ENCODE data around the gene KLHL41.
"Not testable (repeated sequence)": the region's sequence is repeated elsewhere in the genome, so short reads cannot be mapped to it uniquely, and the experiment has no call there.

The KLHL41 gene

DNA sequence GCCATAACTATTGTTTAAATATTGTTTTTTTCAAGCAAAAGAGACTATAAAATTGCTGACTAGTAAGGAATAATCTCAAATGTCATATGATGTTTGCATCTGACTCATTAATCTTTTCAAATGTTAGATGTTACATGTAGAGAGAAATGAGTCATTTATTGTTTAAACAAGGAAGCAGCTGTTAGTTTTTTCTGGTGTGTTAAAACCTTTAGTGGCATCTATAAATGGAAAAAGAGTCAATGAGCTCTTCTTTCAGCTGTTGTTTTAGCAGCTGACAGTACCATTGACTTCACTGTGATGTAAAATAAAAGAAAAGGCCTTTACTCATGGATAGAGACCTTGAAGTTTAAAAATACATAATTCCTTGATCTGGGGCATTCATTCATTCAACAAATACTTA lies 1.8 kb upstream of the KLHL41 start:
- no peak for DNase-seq (ENCODE audit: low read depth in 4 of 4, low spot score in 1 of 4)

DNA sequence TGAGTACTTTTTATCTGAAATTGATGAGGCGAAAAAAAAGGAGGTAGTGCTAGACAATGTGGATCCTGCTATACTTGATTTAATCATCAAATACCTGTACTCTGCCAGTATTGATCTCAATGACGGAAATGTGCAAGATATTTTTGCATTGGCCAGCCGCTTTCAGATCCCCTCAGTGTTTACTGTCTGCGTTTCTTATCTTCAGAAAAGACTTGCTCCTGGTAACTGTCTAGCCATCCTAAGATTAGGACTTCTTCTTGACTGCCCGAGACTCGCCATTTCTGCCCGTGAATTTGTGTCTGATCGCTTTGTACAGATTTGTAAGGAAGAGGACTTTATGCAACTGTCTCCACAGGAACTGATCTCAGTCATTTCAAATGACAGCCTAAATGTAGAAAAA lies 453 bp downstream of the KLHL41 start:
- DNase-seq (ENCODE audit: low read depth in 4 of 4, low spot score in 1 of 4): no peak

GRCh38 chr2:169510496-169510895 lies 994 bp downstream of the KLHL41 start:
- DNase-seq (ENCODE audit: low read depth in 4 of 4, low spot score in 1 of 4): no peak

- no peak for DNase-seq (ENCODE audit: low read depth in 4 of 4, low spot score in 1 of 4)
Measured at GRCh38 chr2:169511818-169512217, 2.3 kb downstream of the KLHL41 start.

- no peak for DNase-seq (ENCODE audit: low read depth in 4 of 4, low spot score in 1 of 4)
Measured at GRCh38 chr2:169512525-169512924, 3.0 kb downstream of the KLHL41 start.

- DNase-seq (ENCODE audit: low read depth in 4 of 4, low spot score in 1 of 4): no peak
Measured at GRCh38 chr2:169513094-169513493, 3.6 kb downstream of the KLHL41 start.

GRCh38 chr2:169513926-169514325 lies 4.4 kb downstream of the KLHL41 start:
- no peak for DNase-seq (ENCODE audit: low read depth in 4 of 4, low spot score in 1 of 4)

DNA sequence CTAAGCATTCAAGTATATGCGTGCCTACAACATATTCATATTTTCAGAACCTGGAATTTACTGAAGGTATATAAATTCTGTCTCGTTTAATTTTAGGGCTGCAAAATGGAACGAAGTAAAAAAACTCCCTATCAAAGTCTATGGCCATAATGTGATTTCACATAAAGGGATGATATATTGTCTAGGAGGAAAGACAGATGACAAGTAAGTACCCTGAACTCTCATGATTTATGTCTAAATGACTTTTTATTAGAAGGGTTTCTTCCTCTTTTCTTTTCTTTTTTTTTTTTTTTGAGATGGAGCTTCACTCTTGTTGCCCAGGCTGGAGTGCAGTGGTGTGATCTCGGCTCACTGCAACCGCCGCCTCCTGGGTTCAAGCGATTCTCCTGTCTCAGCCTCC lies 5.3 kb downstream of the KLHL41 start:
- DNase-seq (ENCODE audit: low read depth in 4 of 4, low spot score in 1 of 4): not testable (repeated sequence)

DNA sequence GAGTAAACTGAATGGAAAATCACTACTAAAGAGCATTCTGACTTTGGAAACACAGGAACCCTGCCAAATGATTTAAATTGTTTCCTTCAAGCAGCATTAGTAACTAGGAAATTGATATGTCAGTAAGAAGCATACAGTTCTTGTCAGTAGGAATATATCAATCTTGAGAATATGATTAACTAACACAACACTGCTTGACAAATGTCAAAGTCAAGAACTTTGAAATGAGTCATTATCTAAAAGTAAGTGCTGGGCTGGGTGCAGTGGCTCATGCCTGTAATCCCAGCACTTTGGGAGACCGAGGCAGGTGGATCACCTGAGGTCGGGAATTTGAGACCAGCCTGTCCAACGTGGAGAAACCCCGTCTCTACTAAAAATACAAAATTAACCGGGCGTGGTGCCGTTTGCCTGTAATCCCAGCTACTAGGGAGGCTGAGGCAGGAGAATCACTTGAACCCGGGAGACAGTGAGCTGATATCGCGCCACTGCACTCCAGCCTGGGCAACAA lies 7.0 kb downstream of the KLHL41 start:
- DNase-seq (ENCODE audit: low read depth in 4 of 4, low spot score in 1 of 4): not testable (repeated sequence)

DNA sequence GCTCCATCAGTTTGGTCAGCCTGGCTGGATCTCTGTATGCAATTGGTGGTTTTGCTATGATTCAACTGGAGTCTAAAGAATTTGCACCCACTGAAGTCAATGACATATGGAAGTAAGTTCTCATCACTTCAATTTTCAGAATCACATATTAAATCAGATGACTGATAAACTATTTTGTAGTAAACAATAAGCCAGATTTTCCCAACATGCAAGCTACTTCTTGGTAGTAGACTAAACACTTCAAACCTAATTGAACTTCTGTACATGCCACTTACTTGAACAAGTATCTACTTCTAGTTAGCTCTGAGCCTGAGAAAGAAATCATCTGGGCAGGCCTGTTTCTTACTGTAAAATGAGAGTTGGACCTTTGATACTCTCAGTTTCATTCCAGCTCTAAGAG lies 11.4 kb downstream of the KLHL41 start:
- DNase-seq (ENCODE audit: low read depth in 4 of 4, low spot score in 1 of 4): no peak

DNA sequence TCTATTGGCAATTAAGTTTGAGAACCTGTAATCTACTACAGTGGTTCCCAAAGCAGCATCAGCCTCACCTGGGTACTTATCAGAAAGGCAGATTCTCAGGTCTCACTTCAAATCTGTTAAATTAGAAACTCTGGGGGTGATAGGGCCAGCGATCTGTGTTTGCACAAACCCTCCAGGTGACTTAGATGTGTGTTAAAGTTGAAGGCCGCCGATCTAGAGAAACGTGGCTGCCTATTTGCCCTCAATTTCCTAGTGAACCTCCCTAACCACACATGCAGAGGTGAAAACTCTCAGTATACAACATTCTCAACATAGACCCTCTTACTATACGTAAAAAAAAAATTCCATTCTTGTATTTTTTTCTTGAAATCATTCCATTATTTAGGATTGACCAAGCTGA lies 14.2 kb downstream of the KLHL41 start:
- DNase-seq (ENCODE audit: low read depth in 4 of 4, low spot score in 1 of 4): no peak

GRCh38 chr2:169525434-169525833 lies 15.9 kb downstream of the KLHL41 start:
- no peak for DNase-seq (ENCODE audit: low read depth in 4 of 4, low spot score in 1 of 4)

GRCh38 chr2:169526451-169526850 lies 16.9 kb downstream of the KLHL41 start:
- DNase-seq (ENCODE audit: low read depth in 4 of 4, low spot score in 1 of 4): no peak

DNA sequence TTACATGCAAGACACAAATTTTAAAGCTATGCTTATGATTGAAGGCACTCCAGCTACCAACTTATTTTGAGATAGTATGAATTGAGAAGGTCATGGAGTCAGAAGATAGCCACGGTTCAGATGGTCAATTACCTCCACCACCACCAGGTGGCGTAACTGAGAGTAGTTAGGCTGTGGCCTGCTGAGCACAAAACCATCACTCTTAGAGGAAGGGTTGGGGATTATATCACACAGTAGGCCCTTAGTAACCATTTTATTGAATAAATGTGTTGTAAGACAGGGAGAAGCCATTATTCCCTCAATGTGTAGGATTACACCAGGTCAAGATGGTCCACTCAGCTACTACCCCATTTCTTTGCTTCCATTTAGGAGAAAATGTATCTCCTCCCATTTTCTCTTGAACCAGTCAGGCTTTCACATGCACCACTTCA lies 18.8 kb downstream of the KLHL41 start:
- DNase-seq (ENCODE audit: low read depth in 4 of 4, low spot score in 1 of 4): peak; percentile 58 to 70 (median 60)

- not testable (repeated sequence) for DNase-seq (ENCODE audit: low read depth in 4 of 4, low spot score in 1 of 4)
Measured at GRCh38 chr2:169539460-169539859, 30.0 kb downstream of the KLHL41 start.

- no peak for DNase-seq (ENCODE audit: low read depth in 4 of 4, low spot score in 1 of 4)
Measured at GRCh38 chr2:169540146-169540545, 30.6 kb downstream of the KLHL41 start.

DNA sequence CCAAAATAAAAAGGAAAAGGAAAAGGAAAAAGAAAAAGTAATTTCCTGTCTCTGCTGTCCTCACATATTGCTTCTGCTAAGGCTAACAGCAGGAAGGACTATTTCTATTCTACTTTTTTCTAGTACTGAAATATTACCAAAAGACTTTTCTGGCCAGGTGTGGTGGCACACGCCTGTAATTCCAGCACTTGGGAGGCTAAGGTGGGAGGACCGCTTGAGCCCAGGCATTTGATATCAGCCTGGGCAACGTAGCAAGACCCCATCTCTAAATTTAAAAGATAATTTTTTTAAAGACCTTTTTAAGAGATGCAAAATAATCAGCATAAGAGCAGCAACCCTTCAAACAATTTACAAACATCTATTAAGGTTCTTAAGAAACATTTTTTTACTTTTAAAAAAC lies 32.9 kb downstream of the KLHL41 start:
- DNase-seq (ENCODE audit: low read depth in 4 of 4, low spot score in 1 of 4): no peak

- DNase-seq (ENCODE audit: low read depth in 4 of 4, low spot score in 1 of 4): no peak
Measured at GRCh38 chr2:169546756-169547155, 37.3 kb downstream of the KLHL41 start.

GRCh38 chr2:169561364-169561763 lies 51.9 kb downstream of the KLHL41 start:
- no peak for DNase-seq (ENCODE audit: low read depth in 4 of 4, low spot score in 1 of 4)

- not testable (repeated sequence) for DNase-seq (ENCODE audit: low read depth in 4 of 4, low spot score in 1 of 4)
Measured at GRCh38 chr2:169562084-169562483, 52.6 kb downstream of the KLHL41 start.

GRCh38 chr2:169562519-169562918 lies 53.0 kb downstream of the KLHL41 start:
- DNase-seq (ENCODE audit: low read depth in 4 of 4, low spot score in 1 of 4): no peak

DNA sequence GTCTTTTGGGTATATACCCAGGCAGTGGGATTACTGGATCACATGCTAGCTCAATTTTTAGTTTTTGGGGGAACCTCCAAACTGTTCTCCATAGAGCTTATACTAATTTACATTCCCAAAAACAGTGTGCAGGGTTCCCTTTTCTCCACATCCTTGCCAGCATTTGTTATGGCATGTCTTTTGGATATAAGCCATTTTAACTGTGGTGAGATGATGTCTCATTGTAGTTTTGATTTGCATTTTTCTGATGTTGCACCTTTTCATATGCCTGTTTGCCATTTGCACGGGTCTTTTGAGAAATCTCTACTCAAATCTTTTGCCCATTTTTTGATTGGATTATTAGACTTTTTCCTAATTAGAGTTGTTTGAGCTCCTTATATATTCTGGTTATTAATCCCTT lies 56.2 kb downstream of the KLHL41 start:
- no peak for DNase-seq (ENCODE audit: low read depth in 4 of 4, low spot score in 1 of 4)

GRCh38 chr2:169569948-169570347 lies 60.4 kb downstream of the KLHL41 start:
- DNase-seq (ENCODE audit: low read depth in 4 of 4, low spot score in 1 of 4): no peak

DNA sequence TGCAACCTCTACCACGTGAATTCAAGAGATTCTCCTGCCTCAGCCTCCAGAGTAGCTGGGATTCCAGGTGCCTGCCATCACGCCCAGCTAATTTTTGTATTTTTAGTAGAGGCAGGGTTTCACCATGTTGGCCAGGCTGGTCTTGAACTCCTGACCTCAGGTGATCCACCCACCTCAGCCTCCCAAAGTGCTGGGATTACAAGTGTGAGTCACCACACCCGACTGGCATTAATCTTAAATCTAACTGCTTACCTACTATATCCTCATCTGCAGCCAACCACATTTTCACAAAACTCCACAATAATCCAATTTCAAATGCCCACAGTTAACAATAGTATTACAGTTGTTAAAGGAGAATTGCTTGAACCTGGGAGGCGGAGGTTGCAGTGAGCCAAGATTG lies 61.2 kb downstream of the KLHL41 start:
- not testable (repeated sequence) for DNase-seq (ENCODE audit: low read depth in 4 of 4, low spot score in 1 of 4)
